Hindlimb muscle (tissue), 1 donor: Measurements from ENCODE around the gene ASB13. TPM values are rescaled to one million over a fixed set of nuclear protein-coding genes. Genes with fewer than 3 reads are reported as not detected.

ENCODE experiments used
- DNase-seq: peaks from one replicate; pipeline ENCODE4 v3.0.0-alpha.2; 2013
- polyA plus RNA-seq: library from polyadenylated mRNA; unstranded; fragments of 120-200 nt; gene quantifications from one replicate; pipeline ENCODE4 v1.2.1, GENCODE V29; 2013; ENCODE audit not compliant: insufficient read length

ASB13 gene
- polyA plus RNA-seq, 1 donor, result 13.5 TPM

GRCh38 chr10:5645944-5646617 lies 20.3 kb downstream of the ASB13 start:
- no peak for DNase-seq

GRCh38 chr10:5645375-5645774 lies 21.0 kb downstream of the ASB13 start:
- DNase-seq, result peak; percentile 51

DNA sequence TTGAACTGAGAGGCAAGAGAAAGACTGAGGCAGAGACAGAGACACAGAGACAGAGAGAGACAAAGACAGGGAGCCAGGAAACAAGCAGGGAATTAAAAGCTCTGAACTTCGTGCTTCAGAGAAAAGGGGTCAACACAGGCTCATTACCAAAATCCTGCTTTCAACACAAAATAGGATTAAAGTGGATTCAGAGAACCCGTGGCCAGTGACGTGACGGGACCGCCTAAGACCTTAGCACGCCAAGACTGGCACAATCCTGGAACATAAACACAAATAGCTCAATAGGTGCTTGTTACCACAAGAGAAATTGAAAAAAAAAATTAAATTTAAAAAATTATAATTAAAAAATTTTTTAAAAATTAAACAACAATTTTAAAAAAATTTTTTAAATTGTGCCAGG lies 21.5 kb downstream of the ASB13 start:
- no peak for DNase-seq

DNA sequence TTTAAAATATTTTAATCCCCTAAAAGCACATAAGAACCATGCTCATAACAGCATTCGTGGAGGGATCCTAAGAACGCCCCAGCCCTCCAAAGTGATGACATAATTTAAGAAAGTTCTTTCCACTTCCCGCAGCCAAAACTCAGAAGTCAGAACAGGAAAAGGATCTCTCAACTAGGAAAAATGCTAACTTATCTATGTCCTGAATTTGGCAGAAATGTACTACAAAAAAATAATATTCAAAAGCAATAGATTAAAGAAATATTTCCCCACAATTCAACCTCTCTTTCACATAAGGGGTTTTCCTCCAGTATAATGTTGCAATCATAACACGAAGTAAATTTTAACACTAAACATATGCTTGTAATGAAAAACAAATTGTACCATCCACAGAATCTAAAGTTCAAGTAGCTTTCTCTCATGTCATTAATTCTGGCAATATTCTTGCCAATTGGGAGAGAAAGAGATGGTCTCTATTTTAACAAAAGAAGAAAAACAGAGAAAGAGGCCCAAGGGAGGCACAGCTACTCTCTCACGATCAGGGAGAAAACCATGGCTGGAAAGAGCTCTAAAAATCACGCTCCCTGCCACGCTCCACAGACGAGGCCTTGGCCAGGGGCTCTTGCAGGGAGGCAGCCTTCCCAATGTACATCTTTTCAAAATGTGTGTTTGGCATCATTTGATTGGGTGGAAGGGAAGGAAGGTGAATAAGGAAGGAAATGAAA lies 22.9 kb downstream of the ASB13 start:
- peak; percentile 89 for DNase-seq

DNA sequence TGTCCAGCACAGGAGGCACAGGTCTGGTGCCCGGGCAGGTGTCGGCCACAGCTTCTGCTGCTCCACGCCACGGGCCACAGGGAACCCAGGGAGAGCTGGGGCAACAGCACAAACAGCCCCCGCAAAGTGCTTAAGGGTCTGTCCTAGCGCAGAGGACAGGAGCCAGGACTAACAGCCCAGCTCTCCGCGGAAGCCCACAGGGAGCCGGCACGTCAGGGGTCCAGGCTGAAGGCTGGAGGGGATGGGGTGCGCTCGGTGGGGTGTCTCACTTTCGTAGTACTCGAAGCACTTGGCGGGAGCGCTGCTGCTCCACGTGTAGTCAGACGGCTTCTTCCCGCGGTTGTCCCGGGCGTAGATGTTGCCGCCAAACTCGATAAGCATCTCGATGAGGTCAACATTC lies 24.9 kb downstream of the ASB13 start:
- no peak for DNase-seq

- no peak for DNase-seq
Measured at GRCh38 chr10:5640501-5640900, 25.9 kb downstream of the ASB13 start.

GRCh38 chr10:5640036-5640435 lies 26.4 kb downstream of the ASB13 start:
- no peak for DNase-seq

DNA sequence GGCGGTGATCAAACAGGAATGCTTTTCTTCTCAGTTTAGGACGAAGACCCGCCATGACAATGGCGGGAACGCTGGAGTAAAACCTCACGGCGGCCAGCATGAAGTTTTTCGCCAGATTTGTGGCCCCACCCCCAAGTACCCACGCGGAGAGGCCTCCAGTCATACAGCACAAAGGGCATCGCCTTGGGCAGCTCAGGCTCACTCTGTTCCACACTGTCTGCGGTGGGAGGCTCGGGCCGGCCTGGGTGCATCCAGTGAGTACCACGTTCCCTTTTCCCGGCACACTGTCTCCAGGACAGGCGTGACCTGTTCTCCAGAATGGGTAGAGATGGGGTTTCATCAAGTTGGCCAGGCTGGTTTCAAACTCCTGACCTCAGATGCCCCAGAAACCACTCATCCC lies 27.3 kb downstream of the ASB13 start:
- no peak for DNase-seq

DNA sequence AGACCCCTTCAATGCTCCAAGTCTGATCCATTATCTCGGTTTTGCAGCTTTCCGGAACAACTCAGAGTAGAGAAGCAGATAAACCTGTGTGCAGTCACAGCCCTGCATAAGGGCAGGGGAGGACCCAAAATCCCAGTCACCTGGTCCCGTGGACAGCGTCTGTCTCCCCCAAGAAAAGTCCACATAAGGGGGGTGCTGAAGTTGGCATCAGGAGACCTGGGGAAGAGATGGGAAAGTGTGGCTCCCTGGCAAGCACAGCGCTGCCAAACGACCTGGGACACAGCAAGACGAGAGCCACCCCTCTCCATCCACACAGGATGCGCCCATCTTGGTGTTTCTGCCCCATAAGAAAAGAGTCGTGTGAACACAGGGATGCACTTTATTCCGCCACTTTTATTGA lies 27.9 kb downstream of the ASB13 start:
- DNase-seq, result no peak

- DNase-seq, result no peak
Measured at GRCh38 chr10:5634918-5635317, 31.5 kb downstream of the ASB13 start.

- DNase-seq, result no peak
Measured at GRCh38 chr10:5633166-5633749, 33.1 kb downstream of the ASB13 start.

DNA sequence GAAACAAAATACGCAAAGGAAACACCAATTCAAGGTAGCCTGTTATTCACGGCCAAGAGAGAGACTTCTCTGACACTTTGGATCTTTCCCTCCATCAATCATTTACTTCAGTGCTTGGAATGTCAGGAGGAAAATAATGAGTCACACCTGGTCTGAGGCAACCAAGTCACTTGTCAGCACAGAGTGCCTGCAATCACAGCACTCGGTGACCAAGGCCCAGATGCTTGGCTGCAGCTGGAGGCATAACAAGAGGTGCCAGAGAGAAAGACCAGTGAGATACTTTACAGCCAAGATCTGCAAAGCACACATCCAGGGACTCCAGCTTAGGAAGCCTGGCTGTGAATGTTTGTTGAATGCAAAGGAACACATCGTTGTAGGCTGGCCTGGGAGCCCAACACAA lies 33.9 kb downstream of the ASB13 start:
- DNase-seq, result no peak

- DNase-seq, result no peak
Measured at GRCh38 chr10:5631936-5632335, 34.5 kb downstream of the ASB13 start.

GRCh38 chr10:5630112-5630436 lies 36.3 kb downstream of the ASB13 start:
- no peak for DNase-seq

DNA sequence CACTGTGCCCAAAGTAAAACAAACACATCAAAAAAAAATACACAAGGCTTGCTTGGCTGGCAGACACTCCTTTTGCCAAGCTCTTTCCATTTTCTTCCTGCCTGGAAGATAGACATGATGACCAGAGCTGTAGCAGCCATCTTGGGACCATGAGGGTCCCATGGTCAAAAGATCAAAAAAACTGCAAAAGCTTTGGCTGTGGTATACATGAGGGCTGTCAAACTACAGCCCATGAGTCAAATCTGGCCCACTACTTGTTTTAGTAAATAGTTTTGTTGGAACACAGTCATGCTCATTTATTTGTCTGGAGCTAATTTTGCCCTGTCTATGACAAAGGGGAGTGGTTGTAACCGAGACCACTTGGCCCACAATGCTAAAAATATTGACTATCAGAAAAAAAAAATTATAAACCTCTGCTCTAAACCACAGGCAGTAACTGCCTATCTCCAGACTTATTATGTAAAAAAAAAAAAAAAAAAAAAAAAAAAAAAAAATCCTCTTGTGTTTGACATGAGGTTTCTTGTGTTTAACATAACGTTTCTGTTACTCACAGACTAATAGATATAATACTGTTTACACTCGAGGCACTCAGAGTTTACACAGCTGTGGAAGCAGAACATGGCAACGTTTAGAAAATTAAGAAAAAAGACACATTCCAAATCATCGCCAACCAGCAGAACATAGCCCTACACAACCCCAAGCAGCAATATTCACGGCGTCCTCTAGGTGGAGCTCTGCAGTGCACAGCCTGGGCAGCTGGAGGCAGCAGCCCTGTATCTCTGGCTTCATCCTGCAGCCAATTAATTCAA lies 36.9 kb downstream of the ASB13 start:
- DNase-seq, result peak; percentile 80

DNA sequence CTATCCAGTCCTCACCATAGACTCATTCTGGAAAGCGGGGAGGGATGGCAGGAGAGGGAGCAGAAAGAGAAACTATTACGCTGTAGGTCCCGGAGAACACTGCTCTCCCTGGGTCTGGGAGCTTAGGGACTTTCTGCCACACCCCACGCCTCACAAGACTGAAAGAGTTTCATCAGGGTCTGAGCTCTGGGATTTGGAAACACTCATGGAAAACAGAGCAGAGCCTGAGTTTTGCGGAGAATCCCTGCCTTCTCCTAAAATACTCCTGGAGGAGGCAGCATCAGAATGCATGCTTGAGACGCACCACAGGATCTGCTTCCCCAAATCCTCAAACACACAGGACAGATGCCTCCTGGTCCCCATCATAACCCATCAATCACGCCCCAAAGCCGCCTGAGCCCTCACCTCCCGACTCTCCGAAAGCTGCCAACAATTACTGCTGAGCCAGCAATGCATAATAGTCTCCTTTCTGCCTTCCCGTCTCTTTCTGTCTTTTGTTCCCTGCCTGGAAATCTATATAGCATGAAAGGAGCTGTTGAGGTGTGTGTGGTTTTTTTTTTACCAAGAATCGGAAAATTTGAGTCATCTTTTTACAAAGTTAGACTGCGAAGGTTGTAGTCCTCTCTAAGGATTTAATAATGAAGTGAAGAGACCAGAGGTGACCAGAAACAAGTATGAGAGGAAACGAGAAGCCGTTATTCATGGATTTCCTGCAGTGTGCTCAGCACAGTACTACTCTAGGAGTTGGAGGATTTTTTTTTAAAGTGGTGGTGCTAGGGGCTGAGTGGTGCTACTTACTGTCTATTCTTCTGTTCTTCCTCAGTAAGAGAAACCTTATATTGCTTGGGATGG lies 37.7 kb downstream of the ASB13 start:
- DNase-seq, result peak; percentile 61

DNA sequence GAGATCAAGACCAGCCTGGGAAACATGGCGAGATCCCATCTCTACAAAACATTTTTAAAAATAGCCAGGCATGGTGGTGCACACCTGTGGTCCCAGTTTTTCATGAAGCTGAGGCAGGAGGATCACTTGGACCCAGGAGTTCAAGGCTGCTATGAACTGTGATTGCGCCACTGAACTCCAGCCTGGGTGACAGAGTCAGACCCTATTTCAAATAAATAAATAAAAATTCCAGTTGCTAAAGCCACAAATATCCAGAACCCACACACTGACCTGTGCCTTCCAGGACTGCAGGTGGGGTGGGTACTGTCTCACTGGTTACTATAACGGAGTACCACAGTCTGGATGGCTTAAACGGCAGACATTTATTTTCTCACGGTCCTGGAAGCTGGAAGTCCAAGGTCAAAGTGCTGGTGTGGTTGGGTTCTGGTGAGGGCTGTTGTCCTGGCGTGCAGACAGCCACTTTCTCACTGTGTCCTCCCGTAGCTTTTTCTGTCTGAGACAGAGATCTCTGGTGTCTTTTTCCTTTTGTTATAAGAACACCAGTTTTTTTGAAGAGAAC lies 38.8 kb downstream of the ASB13 start:
- no peak for DNase-seq

DNA sequence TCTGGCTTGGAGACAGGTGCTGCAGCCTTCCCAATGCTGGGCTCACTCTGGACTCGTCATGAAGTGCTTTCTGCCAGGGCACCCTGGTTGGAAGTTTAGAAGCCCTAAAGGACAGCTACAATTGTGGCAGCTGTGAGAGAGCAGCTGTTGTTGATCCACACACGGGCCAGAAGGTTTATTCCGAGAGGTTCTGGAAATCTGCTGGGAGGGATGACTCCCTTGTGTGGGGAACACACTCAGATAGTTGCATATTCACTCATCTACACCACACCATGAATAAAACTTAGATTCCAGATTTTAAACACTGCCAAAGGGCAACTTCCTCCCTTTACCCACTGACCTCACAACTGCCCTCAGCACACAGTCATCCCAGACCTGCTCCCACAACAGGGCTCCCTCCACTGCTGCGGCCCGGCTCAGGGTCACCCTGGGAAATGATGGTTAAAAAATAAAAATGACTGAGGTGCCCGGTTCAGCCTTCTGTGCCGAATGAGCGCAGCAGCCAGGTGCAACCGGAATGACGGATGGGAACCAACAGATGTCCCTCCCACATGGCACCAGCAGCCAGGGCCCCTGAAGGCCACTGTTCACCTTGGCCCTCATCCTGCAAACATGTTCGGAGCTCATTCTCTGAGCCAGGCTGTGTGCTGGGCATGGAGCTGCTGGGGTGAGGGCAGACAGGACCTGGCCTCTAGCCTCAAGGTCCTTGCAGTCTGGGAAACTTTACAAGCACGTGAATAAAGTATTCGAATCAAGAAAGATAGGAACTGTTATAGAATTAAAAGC lies 40.2 kb downstream of the ASB13 start:
- DNase-seq, result no peak

DNA sequence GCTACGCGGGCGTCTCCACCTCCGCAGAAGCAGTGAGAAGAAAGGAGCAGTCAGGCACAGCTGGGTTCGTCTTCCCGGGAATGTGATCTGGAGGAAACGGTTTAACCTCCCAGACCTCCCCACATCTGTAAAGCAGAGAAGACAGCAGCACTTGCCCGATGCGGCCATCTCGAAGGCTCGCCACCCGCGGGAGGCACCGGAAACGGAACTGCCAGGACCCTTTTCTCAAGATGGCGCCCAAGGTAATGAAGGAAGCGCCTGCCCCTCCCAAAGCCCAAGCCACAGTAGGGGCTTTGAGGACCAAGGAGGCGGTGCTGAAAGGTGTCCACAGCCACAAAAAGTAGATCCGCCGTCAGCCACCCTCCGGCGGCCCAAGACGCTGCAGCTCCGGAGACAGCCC lies 41.7 kb downstream of the ASB13 start:
- no peak for DNase-seq

GRCh38 chr10:5623081-5623748 lies 43.2 kb downstream of the ASB13 start:
- peak; percentile 84 for DNase-seq
